Measurements from ENCODE around the gene ABCD3. TPM values are rescaled to one million over a fixed set of nuclear protein-coding genes. Genes with fewer than 3 reads are reported as not detected.

Gene ABCD3
- polyA plus RNA-seq, 1 of the 3 experiments (the other 2 are of a cell fraction): 6.5 TPM

GRCh38 chr1:94550800-94551241, 132.6 kb downstream of the ABCD3 start:
- H3K36me3 ChIP-seq (replicated peaks in 1 of 2; ENCODE audit: control insufficient read depth in 1 of 2, insufficient read depth in 2 of 2, low read length in 1 of 2): no peaks in the 10 kb centered on the region
- H3K9ac ChIP-seq: no peak overlapping the region
- H3K4me1 ChIP-seq (ENCODE audit: control insufficient read depth in 1 of 2, insufficient read depth in 2 of 2, low read depth in 1 of 2, low read length in 1 of 2): peaks cover 0 to 35% of the 10 kb centered on the region in 2 experiments; a peak in 1 of 4 replicates
- H4K20me1 ChIP-seq (ENCODE audit: insufficient read depth): no peaks in the 10 kb centered on the region
- no peak overlapping the region for H3K4me2 ChIP-seq
- no peaks in the 10 kb centered on the region for H3K9me2 ChIP-seq
- no peak overlapping the region for H2AFZ ChIP-seq (ENCODE audit: low read depth)
- H3K79me2 ChIP-seq (ENCODE audit: insufficient read depth): no peaks in the 10 kb centered on the region
- DNase-seq: peak; percentile 45
- H3K27me3 ChIP-seq (ENCODE audit: insufficient read depth): no peaks in the 10 kb centered on the region
- WGBS (ENCODE audit: low lambda C conversion rate): 84% methylated on average over 5 of the region's 5 CpGs
- no peaks in the 10 kb centered on the region for H3F3A ChIP-seq (replicated peaks; ENCODE audit: insufficient read depth)
- no peak for TF ChIP-seq SMC3 (IDR thresholded peaks at IDR 0.05; ENCODE audit: low read depth, low read length)
- TF ChIP-seq GABPA (IDR thresholded peaks at IDR 0.05; ENCODE audit: low read depth): no peak
- TF ChIP-seq MEF2A (IDR thresholded peaks at IDR 0.05; ENCODE audit: borderline replicate concordance, low read depth): no peak
- peak; percentile 62; the same call in 1 of the 2 replicates for TF ChIP-seq GATA2 (CRISPR knock-in tag; IDR thresholded peaks at IDR 0.05)
- TF ChIP-seq RAD21 (IDR thresholded peaks at IDR 0.05; ENCODE audit: low read length): no peak
- TF ChIP-seq EZH2phosphoT487 (IDR thresholded peaks at IDR 0.05; ENCODE audit: borderline replicate concordance, low read depth): no peak
- no peak for TF ChIP-seq FOXM1 (IDR thresholded peaks at IDR 0.05; ENCODE audit: low read depth)
- TF ChIP-seq MXI1 (IDR thresholded peaks at IDR 0.05; ENCODE audit: low read depth, low read length): no peak
- no peak for TF ChIP-seq IRF3 (IDR thresholded peaks at IDR 0.05; ENCODE audit: low read depth, low read length)
- TF ChIP-seq EP300 (IDR thresholded peaks at IDR 0.05; ENCODE audit: borderline replicate concordance in 1 of 2, low read depth in 1 of 2, low read length in 1 of 2): peak in 1 of 2 experiments; percentile 28; a peak in 1 of 4 replicates
- no peak for TF ChIP-seq ZBTB33 (IDR thresholded peaks at IDR 0.05; ENCODE audit: borderline replicate concordance, low read depth)
- H3K27ac ChIP-seq (ENCODE audit: low read depth in 2 of 2, low read length in 1 of 2): peak overlapping the region in 1 of 2 experiments; percentile 67; a peak in 1 of 4 replicates
- ChIA-PET CTCF (interaction anchor here (1.4 kb wide), 1 partner anchor 491 kb away, joined by 3 read pairs; no protein-coding TSS in a partner anchor), POLR2A (no interaction called here)
- H3K9me3 ChIP-seq: no peaks in the 10 kb centered on the region
- no peak overlapping the region for H3K4me3 ChIP-seq (ENCODE audit: low read depth in 2 of 2, low read length in 1 of 2)

DNA sequence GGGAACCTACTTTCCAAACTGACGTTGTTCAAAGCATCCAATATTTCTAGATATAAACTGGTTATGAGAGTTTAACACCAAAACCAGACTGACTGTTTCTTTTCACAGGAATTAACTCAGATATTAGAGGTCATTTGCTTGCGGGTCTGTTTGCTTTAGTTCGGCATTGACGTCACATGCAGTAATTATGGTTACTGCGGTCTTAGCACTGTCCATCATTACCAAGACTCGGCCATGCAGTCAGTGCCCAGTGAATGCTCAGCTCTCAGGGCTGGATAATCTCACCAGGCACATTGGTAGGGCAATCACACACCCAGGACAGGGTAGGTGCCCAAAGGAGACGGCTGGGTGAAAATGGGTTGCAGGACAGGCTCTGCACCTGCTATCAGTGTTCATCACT, 133.3 kb downstream of the ABCD3 start:
- Histone ChIP-seq H3K27ac (ENCODE audit: low read depth in 2 of 2, low read length in 1 of 2) (no peak overlapping the region; a peak in 1 of 4 replicates), H3F3A (replicated peaks; ENCODE audit: insufficient read depth) (no peaks in the 10 kb centered on the region), H3K27me3 (ENCODE audit: insufficient read depth) (no peaks in the 10 kb centered on the region), H3K9me3 (no peaks in the 10 kb centered on the region), H3K9ac (no peak overlapping the region), H3K4me2 (no peak overlapping the region), H3K36me3 (replicated peaks in 1 of 2; ENCODE audit: control insufficient read depth in 1 of 2, insufficient read depth in 2 of 2, low read length in 1 of 2) (no peaks in the 10 kb centered on the region), H3K79me2 (ENCODE audit: insufficient read depth) (no peaks in the 10 kb centered on the region), H3K4me3 (ENCODE audit: low read depth in 2 of 2, low read length in 1 of 2) (no peak overlapping the region), H3K9me2 (no peaks in the 10 kb centered on the region), H3K4me1 (ENCODE audit: control insufficient read depth in 1 of 2, insufficient read depth in 2 of 2, low read depth in 1 of 2, low read length in 1 of 2) (peaks cover 0 to 35% of the 10 kb centered on the region in 2 experiments; a peak in 1 of 4 replicates), H4K20me1 (ENCODE audit: insufficient read depth) (no peaks in the 10 kb centered on the region), H2AFZ (ENCODE audit: low read depth) (no peak overlapping the region)
- ChIA-PET POLR2A (no interaction called here), CTCF (no interaction called here)
- 92% methylated on average over 7 of the region's 7 CpGs for WGBS (ENCODE audit: low lambda C conversion rate)
- DNase-seq: no peak
- TF ChIP-seq GATA2 (CRISPR knock-in tag; IDR thresholded peaks at IDR 0.05): no peak
- no peak for TF ChIP-seq EP300 (IDR thresholded peaks at IDR 0.05; ENCODE audit: borderline replicate concordance in 1 of 2, low read depth in 1 of 2, low read length in 1 of 2)
- TF ChIP-seq RAD21 (IDR thresholded peaks at IDR 0.05; ENCODE audit: low read length): no peak
- no peak for TF ChIP-seq NFIC (IDR thresholded peaks at IDR 0.05; ENCODE audit: borderline replicate concordance)
- TF ChIP-seq, protein P1, sequence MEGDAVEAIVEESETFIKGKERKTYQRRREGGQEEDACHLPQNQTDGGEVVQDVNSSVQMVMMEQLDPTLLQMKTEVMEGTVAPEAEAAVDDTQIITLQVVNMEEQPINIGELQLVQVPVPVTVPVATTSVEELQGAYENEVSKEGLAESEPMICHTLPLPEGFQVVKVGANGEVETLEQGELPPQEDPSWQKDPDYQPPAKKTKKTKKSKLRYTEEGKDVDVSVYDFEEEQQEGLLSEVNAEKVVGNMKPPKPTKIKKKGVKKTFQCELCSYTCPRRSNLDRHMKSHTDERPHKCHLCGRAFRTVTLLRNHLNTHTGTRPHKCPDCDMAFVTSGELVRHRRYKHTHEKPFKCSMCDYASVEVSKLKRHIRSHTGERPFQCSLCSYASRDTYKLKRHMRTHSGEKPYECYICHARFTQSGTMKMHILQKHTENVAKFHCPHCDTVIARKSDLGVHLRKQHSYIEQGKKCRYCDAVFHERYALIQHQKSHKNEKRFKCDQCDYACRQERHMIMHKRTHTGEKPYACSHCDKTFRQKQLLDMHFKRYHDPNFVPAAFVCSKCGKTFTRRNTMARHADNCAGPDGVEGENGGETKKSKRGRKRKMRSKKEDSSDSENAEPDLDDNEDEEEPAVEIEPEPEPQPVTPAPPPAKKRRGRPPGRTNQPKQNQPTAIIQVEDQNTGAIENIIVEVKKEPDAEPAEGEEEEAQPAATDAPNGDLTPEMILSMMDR (IDR thresholded peaks at IDR 0.05): no peak
- TF ChIP-seq FOSL2 (IDR thresholded peaks at IDR 0.05; ENCODE audit: borderline replicate concordance, low read depth): no peak
- TF ChIP-seq, protein P2, sequence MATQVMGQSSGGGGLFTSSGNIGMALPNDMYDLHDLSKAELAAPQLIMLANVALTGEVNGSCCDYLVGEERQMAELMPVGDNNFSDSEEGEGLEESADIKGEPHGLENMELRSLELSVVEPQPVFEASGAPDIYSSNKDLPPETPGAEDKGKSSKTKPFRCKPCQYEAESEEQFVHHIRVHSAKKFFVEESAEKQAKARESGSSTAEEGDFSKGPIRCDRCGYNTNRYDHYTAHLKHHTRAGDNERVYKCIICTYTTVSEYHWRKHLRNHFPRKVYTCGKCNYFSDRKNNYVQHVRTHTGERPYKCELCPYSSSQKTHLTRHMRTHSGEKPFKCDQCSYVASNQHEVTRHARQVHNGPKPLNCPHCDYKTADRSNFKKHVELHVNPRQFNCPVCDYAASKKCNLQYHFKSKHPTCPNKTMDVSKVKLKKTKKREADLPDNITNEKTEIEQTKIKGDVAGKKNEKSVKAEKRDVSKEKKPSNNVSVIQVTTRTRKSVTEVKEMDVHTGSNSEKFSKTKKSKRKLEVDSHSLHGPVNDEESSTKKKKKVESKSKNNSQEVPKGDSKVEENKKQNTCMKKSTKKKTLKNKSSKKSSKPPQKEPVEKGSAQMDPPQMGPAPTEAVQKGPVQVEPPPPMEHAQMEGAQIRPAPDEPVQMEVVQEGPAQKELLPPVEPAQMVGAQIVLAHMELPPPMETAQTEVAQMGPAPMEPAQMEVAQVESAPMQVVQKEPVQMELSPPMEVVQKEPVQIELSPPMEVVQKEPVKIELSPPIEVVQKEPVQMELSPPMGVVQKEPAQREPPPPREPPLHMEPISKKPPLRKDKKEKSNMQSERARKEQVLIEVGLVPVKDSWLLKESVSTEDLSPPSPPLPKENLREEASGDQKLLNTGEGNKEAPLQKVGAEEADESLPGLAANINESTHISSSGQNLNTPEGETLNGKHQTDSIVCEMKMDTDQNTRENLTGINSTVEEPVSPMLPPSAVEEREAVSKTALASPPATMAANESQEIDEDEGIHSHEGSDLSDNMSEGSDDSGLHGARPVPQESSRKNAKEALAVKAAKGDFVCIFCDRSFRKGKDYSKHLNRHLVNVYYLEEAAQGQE (IDR thresholded peaks at IDR 0.05; ENCODE audit: low read depth, low read length): no peak
- TF ChIP-seq USF1 (IDR thresholded peaks at IDR 0.05; ENCODE audit: borderline replicate concordance, low read depth): no peak
- TF ChIP-seq MAX (IDR thresholded peaks at IDR 0.05; ENCODE audit: low read depth): no peak
